KMS-11 (cell line): ENCODE measurements around the gene HDGFL3.

Source experiments
- H2AFZ ChIP-seq: fragments of 200-600 bp; sonication (generic); 2 replicates; pipeline ENCODE4 v1.6.1; 2016; ENCODE audit warnings: antibody characterized with exemption, mixed run types, low read depth
- H3K27ac ChIP-seq: fragments of 200-600 bp; sonication (generic); 2 replicates; pipeline ENCODE4 v1.6.1; 2016; ENCODE audit warnings: mild to moderate bottlenecking, mixed run types
- H3K27me3 ChIP-seq: fragments of 200-600 bp; sonication (generic); 2 replicates; pipeline ENCODE4 v1.6.1; 2017; ENCODE audit warnings: mild to moderate bottlenecking, low read depth, mixed run types, moderate library complexity; ENCODE audit not compliant: insufficient read depth
- H3K36me3 ChIP-seq: fragments of 200-600 bp; sonication (generic); 2 replicates; pipeline ENCODE4 v1.6.1; 2017; ENCODE audit warnings: mild to moderate bottlenecking, mixed run types; ENCODE audit not compliant: insufficient read depth
- H3K4me1 ChIP-seq: fragments of 200-600 bp; sonication (generic); 2 replicates; pipeline ENCODE4 v1.6.1; 2016; ENCODE audit warnings: mild to moderate bottlenecking, low read depth, mixed run types; ENCODE audit not compliant: poor library complexity, severe bottlenecking
- H3K4me2 ChIP-seq: fragments of 200-600 bp; sonication (generic); 2 replicates; pipeline ENCODE4 v1.7.0; 2016; ENCODE audit warnings: mild to moderate bottlenecking, mixed run types
- H3K4me3 ChIP-seq: fragments of 200-600 bp; sonication (generic); IDR thresholded peaks from 2 replicates; pipeline ENCODE4 v1.6.1; 2017; ENCODE audit warnings: low read depth, low read length, mixed read lengths; ENCODE audit not compliant: insufficient read depth
- H3K79me2 ChIP-seq: fragments of 200-600 bp; sonication (generic); 2 replicates; pipeline ENCODE4 v1.6.1; 2016; ENCODE audit warnings: low read depth, mixed run types; ENCODE audit not compliant: insufficient read depth
- H3K9ac ChIP-seq: fragments of 200-600 bp; sonication (generic); 2 replicates; pipeline ENCODE4 v1.6.1; 2016; ENCODE audit warnings: mild to moderate bottlenecking, mixed run types
- H4K20me1 ChIP-seq: fragments of 200-600 bp; sonication (generic); 2 replicates; pipeline ENCODE4 v1.6.1; 2016; ENCODE audit warnings: mild to moderate bottlenecking, mixed run types; ENCODE audit not compliant: insufficient read depth
- CTCF ChIP-seq: fragments of 200-600 bp; sonication (generic); conservative IDR thresholded peaks from 2 replicates; pipeline ENCODE4 v1.6.1; 2017; ENCODE audit warnings: low read depth, mild to moderate bottlenecking, antibody characterized with exemption, low read length, moderate library complexity, mixed read lengths

HDGFL3 gene

GRCh38 chr15:83107841-83108181 lies 99.8 kb downstream of the HDGFL3 start:
- Histone ChIP-seq H3K27ac (no peak overlapping the region), H3K4me3 (no peak overlapping the region), H3K4me1 (no peaks in the 10 kb centered on the region), H4K20me1 (no peaks in the 10 kb centered on the region), H3K4me2 (no peak overlapping the region), H3K79me2 (no peaks in the 10 kb centered on the region), H3K36me3 (no peaks in the 10 kb centered on the region), H3K9ac (no peak overlapping the region), H2AFZ (no peak overlapping the region), H3K27me3 (no peaks in the 10 kb centered on the region)
- no peak for TF ChIP-seq CTCF

DNA sequence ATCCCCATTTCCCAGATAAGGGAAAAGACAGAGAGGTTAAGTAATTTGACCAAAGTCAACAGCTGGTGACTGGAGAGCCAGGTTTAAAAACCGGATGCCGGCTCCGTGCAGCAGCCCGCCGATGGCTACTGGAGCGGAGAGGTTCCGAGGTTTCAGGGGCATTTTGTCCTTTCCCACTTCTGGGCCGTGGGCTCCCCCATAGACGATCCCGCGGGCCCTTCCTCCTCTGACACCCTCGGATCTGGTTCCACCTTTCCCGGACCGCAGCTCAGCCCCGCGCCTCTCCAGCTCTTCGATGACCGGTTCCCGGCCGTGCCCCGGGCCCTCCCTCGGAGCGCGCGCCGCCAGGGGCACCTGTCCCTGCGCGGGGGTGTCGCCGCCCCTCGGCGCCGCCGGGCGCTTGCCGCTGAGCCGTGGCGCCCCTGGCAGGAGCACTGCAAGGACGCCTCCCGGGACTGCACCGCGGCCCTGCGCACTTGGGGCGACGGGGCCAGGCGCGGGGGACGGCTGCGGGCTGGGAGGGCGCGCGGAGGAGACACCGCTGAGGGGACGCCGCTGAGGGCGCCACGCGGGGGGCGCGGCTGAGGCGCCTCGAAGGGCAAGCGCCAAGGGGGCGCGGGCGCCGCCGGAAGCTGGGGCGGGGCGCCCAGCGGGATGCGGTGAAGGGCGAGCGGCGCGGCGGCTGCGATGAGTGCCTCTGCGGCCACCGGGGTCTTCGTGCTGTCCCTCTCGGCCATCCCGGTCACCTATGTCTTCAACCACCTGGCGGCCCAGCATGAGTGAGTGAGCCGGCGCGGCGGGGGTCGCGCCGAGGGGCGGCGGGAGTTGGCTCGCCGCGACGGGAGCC lies 100.4 kb downstream of the HDGFL3 start, which contains the start of gene TM6SF1:
TSS of gene TM6SF1 (plus strand) at position 652 of the 847 bp plus-strand sequence. CDS start at position 688, 36 bp downstream.
- H2AFZ ChIP-seq = no peak within 1 kb of the TSS
- no peaks in the 10 kb centered on the region for H4K20me1 ChIP-seq
- H3K27ac ChIP-seq = no peak within 1 kb of the TSS
- H3K36me3 ChIP-seq = no peaks in the 10 kb centered on the region
- no peaks in the 10 kb centered on the region for H3K27me3 ChIP-seq
- H3K4me2 ChIP-seq = no peak within 1 kb of the TSS
- no peak within 1 kb of the TSS for H3K4me3 ChIP-seq
- TF ChIP-seq CTCF = no peak
- no peak within 1 kb of the TSS for H3K9ac ChIP-seq
- H3K4me1 ChIP-seq = no peaks in the 10 kb centered on the region
- no peaks in the 10 kb centered on the region for H3K79me2 ChIP-seq

GRCh38 chr15:83105440-83105839 lies 102.2 kb downstream of the HDGFL3 start:
- H3K27me3 ChIP-seq = no peaks in the 10 kb centered on the region
- no peak overlapping the region for H3K4me2 ChIP-seq
- H3K79me2 ChIP-seq = no peaks in the 10 kb centered on the region
- no peaks in the 10 kb centered on the region for H3K4me1 ChIP-seq
- no peak overlapping the region for H3K27ac ChIP-seq
- H4K20me1 ChIP-seq = no peaks in the 10 kb centered on the region
- H3K9ac ChIP-seq = no peak overlapping the region
- H2AFZ ChIP-seq = no peak overlapping the region
- no peak overlapping the region for H3K4me3 ChIP-seq
- no peaks in the 10 kb centered on the region for H3K36me3 ChIP-seq
- TF ChIP-seq CTCF = no peak

DNA sequence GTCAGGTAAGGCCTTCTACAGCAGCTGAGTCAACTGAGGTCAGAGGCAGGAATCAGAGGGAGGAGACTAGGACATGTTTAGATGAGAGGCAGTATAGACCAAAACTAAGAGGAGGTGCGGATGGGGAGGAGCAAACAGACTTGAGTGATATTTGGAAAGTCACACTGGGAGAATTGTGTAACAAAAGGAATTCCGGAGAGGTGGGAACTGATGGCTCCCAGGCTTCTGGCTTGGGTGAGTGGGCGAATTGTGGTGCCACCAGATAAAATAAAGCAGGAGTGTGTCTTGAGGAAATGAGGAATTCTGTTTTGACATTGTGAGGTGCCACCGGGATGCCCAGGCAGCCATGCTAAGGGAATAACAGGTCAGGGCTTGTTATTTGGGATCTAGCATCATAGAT lies 103.5 kb downstream of the HDGFL3 start:
- H3K4me3 ChIP-seq = no peak overlapping the region
- no peaks in the 10 kb centered on the region for H4K20me1 ChIP-seq
- H3K4me1 ChIP-seq = no peaks in the 10 kb centered on the region
- no peaks in the 10 kb centered on the region for H3K36me3 ChIP-seq
- no peak overlapping the region for H2AFZ ChIP-seq
- no peaks in the 10 kb centered on the region for H3K27me3 ChIP-seq
- no peak overlapping the region for H3K9ac ChIP-seq
- H3K27ac ChIP-seq = no peak overlapping the region
- no peak overlapping the region for H3K4me2 ChIP-seq
- no peak for TF ChIP-seq CTCF
- no peaks in the 10 kb centered on the region for H3K79me2 ChIP-seq
